ENCODE data around the gene CCDC171.

DNA sequence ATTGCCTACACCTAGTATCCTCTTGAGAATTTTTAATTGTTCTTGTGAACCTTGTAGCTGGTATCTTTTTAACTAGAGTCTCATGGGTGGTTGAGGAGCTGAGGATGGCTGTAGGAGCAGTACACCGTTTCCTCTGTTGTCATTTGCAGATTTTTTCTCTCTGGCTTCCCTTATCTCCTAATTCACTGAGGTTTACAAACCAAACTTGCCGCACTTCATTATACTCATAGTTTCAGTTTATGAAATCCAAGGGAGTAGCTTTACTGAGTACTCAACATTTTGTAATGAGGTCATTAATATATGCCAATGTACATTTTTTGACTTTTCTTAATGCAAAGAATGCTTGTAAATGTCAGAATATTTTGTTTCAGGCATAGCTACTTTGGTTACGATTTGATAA is 154.2 kb downstream of the CCDC171 start:
- no peak for TF ChIP-seq CREB1 (CRISPR knock-in tag; IDR thresholded peaks at IDR 0.05)
- no peak for TF ChIP-seq NR3C1 (CRISPR knock-in tag; conservative IDR thresholded peaks at IDR 0.05; ENCODE audit: low read depth)
- no peak for TF ChIP-seq TEAD4 (CRISPR knock-in tag; IDR thresholded peaks at IDR 0.05)
- TF ChIP-seq, protein P1, sequence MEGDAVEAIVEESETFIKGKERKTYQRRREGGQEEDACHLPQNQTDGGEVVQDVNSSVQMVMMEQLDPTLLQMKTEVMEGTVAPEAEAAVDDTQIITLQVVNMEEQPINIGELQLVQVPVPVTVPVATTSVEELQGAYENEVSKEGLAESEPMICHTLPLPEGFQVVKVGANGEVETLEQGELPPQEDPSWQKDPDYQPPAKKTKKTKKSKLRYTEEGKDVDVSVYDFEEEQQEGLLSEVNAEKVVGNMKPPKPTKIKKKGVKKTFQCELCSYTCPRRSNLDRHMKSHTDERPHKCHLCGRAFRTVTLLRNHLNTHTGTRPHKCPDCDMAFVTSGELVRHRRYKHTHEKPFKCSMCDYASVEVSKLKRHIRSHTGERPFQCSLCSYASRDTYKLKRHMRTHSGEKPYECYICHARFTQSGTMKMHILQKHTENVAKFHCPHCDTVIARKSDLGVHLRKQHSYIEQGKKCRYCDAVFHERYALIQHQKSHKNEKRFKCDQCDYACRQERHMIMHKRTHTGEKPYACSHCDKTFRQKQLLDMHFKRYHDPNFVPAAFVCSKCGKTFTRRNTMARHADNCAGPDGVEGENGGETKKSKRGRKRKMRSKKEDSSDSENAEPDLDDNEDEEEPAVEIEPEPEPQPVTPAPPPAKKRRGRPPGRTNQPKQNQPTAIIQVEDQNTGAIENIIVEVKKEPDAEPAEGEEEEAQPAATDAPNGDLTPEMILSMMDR (IDR thresholded peaks at IDR 0.05) = no peak
- no peak for TF ChIP-seq MYBL2 (CRISPR knock-in tag; IDR thresholded peaks at IDR 0.05)
- TF ChIP-seq JUN (CRISPR knock-in tag; IDR thresholded peaks at IDR 0.05) = no peak
- TF ChIP-seq RELA (CRISPR knock-in tag; IDR thresholded peaks at IDR 0.05; ENCODE audit: borderline replicate concordance) = no peak
- TF ChIP-seq, protein P2, sequence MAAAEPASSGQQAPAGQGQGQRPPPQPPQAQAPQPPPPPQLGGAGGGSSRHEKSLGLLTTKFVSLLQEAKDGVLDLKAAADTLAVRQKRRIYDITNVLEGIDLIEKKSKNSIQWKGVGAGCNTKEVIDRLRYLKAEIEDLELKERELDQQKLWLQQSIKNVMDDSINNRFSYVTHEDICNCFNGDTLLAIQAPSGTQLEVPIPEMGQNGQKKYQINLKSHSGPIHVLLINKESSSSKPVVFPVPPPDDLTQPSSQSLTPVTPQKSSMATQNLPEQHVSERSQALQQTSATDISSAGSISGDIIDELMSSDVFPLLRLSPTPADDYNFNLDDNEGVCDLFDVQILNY (CRISPR knock-in tag; IDR thresholded peaks at IDR 0.05) = no peak
- TF ChIP-seq, protein P3, sequence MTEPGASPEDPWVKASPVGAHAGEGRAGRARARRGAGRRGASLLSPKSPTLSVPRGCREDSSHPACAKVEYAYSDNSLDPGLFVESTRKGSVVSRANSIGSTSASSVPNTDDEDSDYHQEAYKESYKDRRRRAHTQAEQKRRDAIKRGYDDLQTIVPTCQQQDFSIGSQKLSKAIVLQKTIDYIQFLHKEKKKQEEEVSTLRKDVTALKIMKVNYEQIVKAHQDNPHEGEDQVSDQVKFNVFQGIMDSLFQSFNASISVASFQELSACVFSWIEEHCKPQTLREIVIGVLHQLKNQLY (CRISPR knock-in tag; IDR thresholded peaks at IDR 0.05) = no peak
